IMR-90 (cell line): ENCODE measurements around the gene CDK6.

Source experiments
- BHLHE40 ChIP-seq: fragments of 150-350 bp; IDR thresholded peaks from 2 replicates; pipeline ENCODE4 v1.6.1; 2016; ENCODE audit warnings: mild to moderate bottlenecking, low read depth, low read length
- CEBPB ChIP-seq: IDR thresholded peaks from 2 replicates; pipeline ENCODE4 v1.6.1; 2012; ENCODE audit warnings: low read depth, low read length, improper control_type of control experiment
- CTCF ChIP-seq: conservative IDR thresholded peaks from 2 replicates; pipeline ENCODE4 v1.5.1; 2012; ENCODE audit warnings: mild to moderate bottlenecking, low read depth, low read length, improper control_type of control experiment
- MAZ ChIP-seq: IDR thresholded peaks from 2 replicates; pipeline ENCODE4 v1.6.1; 2012; ENCODE audit warnings: low read depth, mild to moderate bottlenecking, low read length, improper control_type of control experiment, moderate library complexity, borderline replicate concordance
- NFE2L2 ChIP-seq: fragments of 150-350 bp; IDR thresholded peaks from 2 replicates; pipeline ENCODE4 v1.6.1; 2016; ENCODE audit warnings: low read depth, mild to moderate bottlenecking, low read length
- POLR2A ChIP-seq: IDR thresholded peaks from 2 replicates; pipeline ENCODE4 v1.6.1; 2012; ENCODE audit warnings: mild to moderate bottlenecking, low read depth, low read length
- RAD21 ChIP-seq: IDR thresholded peaks from 2 replicates; pipeline ENCODE4 v1.6.1; 2012; ENCODE audit warnings: low read length, improper control_type of control experiment
- RCOR1 ChIP-seq: IDR thresholded peaks from 2 replicates; pipeline ENCODE4 v1.6.1; 2012; ENCODE audit warnings: mild to moderate bottlenecking, low read length, improper control_type of control experiment; ENCODE audit not compliant: insufficient replicate concordance

GRCh38 chr7:92598310-92598981 lies 237.9 kb downstream of the CDK6 start:
- TF ChIP-seq CTCF = no peak
- no peak for TF ChIP-seq BHLHE40
- TF ChIP-seq RCOR1 = no peak
- no peak for TF ChIP-seq RAD21
- TF ChIP-seq NFE2L2 = no peak
- no peak for TF ChIP-seq POLR2A
- no peak for TF ChIP-seq CEBPB
- no peak for TF ChIP-seq MAZ
